Measurements from ENCODE around the gene PPARG. TPM values are rescaled to one million over a fixed set of nuclear protein-coding genes. Genes with fewer than 3 reads are reported as not detected.

PPARG gene
- total RNA-seq, 1 donor from 2014 or later, result 7.8 TPM

DNA sequence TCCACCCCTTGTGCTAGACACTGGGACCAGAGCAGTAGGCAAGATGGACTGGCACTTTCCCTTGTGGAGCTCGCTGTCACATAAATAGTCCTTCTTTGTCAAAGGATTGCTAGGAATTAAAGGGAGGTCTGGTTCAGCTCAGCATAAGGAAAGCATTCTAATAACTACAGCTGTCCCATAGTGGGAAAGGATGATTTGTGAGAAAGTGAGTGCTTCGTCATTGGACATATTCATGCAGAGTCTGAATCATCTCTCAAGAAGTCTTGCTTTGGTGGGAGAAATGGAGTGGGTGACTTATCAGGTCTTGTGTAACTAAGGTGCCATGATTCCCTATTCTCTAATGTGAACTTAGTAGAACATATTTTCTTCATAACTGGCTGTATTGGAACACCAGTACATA is 14.7 kb downstream of the PPARG start:
- intact Hi-C loops (cut with DNase I), result no loop called here

DNA sequence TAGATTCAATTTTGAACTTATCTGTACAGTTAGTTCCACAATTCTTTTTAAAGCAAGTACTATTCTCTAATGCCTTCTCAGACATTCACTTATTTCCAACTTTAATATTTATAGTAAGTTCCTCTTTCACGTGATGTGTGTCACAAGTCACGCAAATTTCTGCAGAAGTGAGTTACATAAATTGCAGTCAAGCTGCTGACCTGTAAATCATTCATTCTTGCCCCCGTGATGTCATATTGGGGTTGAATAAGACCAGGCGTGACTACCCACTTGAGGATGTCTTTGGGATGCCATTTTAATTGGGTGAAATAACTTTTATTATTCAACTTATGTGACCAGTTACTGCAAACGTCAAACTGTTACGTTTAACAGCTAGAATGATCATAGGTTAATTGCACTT is 15.1 kb downstream of the PPARG start:
- DNase-seq (ENCODE audit: low spot score), result no peak
- intact Hi-C loops (cut with DNase I), result no loop called here

More for the DNA sequence above, 14.7 kb downstream of the PPARG start:
- DNase-seq (ENCODE audit: low spot score), result no peak

DNA sequence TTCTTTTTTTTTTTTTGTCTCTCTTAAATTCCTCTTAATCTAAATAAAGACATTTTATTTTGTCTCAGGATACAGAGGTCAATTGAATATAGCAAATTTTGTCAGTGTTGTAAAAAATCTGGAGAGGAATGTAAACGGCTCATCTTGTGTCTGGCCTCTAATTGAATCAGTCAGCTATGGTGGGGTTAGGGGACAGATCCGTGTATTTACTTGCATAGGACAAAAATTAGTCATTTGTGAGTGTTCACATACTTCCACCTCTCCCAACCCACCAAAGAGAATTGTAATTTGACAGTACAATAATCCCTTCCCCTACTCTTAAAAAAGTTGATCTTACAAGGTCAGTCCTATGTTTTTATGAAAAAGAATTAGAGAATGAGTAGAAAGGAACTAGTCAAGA is 18.3 kb downstream of the PPARG start:
- no peak for DNase-seq (ENCODE audit: low spot score)
- intact Hi-C loops (cut with DNase I), result no loop called here

DNA sequence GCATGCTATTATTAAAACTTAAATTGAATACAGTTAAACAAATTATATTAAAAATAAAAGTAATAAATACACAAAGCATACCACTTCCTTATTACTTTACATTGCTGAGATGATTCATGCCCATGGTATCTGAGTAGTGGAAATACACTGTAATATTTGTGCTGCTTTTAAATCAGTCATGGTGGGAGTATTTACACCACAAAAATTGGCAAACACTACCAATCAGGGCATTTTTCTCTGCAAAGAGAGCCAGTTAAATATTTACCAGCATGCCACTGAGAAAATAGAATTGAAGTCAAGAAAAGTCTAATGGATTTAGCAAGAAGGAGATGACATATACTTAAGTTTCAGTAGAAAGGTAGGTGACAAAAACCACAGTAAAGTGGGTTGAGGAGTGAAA is 19.6 kb downstream of the PPARG start:
- no peak for DNase-seq (ENCODE audit: low spot score)
- intact Hi-C loops (cut with DNase I), result no loop called here

DNA sequence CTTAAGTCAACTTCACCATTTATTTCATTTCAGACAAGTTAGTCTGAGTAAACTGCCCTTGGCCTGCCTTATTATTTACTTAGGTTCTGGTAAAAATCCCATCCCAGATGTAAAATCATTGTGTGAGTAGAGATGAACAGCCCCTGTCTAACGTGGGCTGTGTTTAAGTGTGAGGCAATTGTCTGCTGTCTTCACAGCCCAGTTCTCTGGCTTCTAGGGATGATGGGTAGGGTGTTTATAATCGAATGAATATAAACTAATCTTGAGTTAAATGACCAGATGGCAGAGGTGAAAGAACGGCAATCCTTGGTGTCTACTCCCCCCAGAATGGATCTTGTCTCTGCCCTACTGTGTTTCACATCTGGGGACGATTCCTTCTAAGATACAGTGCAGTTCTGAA is 20.8 kb downstream of the PPARG start:
- DNase-seq (ENCODE audit: low spot score), result no peak
- intact Hi-C loops (cut with DNase I), result no loop called here

DNA sequence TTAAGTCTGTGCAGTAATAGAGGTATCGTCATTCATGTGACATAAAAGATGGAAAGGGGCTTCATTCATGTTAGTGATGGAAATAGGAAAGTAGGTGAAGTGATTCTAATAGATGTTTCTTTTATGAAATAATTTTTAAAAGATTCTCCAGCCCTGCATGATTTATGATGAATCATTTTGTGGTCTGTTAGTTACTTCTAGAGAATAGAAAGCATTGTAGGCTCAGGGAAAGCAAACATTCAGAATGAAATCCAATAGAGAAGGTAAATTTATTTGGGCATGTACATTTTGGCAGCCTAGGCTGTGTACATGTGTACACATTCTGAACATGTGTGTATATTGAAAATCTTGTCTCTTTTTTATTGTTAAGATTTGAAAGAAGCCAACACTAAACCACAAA is 23.1 kb downstream of the PPARG start:
- no peak for DNase-seq (ENCODE audit: low spot score)
- intact Hi-C loops (cut with DNase I), result no loop called here

DNA sequence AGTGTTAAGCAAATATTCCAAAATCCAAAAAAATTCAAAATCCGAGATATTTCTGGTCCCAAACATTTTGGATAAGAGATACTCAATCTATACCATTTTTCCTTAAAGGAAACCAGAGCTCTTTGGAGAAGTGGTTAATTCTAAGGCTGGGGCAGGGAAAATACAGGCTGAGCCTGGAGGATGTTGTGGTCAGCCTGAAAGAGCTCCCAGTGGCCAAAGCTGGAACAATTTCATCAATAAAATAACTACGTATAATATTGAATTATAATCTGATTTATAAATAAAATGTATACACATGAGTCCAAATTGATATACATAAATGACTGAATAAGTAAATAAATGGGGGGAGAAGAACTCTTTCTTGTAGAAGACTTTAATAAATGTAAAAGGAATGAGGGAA is 24.6 kb downstream of the PPARG start:
- no peak for DNase-seq (ENCODE audit: low spot score)
- intact Hi-C loops (cut with DNase I), result no loop called here

DNA sequence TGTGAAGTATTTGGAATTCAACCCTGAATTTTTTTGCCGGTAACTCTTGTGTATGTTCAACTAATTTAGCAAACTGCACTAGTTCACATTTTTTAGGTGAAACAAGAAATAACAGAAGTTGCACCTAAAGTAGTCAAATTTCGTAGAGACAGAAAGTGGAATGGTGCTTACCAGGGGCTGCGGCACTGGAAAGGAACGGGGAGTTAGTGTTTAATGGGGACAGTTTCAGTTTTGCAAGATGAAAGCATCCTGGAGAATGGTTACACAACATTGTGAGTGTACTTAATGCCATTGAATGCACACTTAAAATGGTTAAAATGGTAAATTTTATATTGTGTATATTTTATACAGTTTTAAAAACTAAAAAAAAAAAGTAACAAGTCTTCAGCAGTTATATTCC is 27.4 kb downstream of the PPARG start:
- no peak for DNase-seq (ENCODE audit: low spot score)
- intact Hi-C loops (cut with DNase I), result no loop called here

DNA sequence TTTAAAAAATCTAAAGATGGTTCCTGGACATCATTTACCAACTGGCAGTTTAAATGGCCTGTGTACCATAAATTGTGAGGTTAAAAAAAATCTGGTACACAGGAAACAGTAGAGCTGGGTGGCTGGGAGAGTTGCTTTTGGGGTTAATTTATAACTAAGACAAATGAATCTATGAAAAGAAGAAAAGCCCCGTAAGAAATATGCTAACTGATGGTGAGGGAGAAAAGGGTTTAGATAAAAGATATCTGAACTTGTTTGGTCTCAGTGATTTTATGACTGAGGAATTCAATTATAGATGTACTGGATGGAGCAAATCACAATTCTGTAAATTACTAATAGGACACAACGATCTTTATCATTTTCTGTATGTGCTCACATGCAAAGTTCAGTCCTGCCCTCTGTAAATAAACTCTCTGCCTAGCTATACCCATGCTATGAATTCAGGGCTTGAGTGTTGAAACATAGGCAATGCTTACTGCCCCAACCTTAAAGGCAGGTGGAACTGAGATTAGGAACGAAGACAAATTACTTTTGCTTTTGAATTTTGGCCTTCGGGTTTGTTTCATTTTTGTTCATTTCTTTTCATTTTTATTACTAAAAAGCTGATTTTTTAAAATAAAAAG is 28.0 kb downstream of the PPARG start:
- intact Hi-C loops (cut with DNase I), result no loop called here
- no peak for DNase-seq (ENCODE audit: low spot score)

DNA sequence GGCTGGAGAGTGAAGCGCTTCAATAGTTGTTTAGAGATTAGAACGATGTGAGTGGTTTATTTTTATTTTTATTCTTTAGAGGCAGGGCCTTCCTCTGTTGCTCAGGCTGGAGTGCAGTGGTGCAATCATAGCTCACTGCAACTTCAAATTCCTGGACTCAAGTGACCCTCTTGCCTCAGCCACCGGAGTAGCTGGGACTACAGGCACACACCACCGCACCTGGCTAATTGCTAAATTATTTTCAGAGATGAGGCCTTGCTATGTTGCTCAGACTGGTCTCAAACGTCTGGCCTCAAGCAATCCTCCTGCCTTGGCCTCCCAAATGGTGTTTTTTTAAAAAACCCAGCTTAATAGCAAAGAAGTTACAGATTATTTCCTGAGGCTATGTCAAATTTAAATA is 29.0 kb downstream of the PPARG start:
- DNase-seq (ENCODE audit: low spot score), result no peak
- intact Hi-C loops (cut with DNase I), result no loop called here

DNA sequence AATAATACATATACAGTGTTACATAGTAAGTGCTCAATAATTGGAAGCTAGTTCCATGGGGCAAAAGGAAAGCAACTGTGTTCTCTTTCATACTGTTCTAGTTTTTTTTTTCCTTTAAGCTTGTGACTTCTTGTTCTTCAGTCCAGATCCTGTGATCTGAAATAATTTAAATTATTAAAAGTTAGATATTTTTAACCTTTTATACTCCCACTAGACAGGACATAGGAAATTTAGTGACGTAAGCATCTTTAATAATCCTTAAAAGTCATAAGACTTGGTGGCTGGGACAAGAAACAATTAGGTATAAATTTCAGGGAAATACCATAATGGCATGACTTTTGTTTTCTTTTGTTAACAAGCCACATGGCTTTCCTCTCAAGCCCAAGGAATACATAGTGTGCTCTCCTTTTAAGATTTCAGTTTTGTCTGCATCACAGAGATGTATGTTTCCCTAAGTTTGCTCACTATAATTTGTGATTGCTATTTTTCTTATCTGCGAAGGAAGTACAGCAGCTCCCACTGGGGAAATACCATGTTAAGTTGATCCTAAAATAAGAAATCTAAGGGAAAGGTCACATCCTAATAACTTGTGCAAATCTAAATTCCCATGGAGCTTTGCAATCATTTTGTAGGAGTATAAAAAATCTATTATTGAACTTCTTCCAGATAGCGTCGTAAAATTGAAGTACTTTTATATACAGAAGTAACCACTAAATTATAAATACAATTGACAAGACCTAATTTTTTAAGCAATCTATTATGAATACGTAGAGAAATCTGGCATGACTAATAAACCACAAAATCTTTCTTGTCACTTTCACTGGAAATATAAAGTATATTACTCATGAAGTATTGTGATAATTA is 30.1 kb downstream of the PPARG start:
- intact Hi-C loops (cut with DNase I), result no loop called here
- DNase-seq (ENCODE audit: low spot score), result no peak

DNA sequence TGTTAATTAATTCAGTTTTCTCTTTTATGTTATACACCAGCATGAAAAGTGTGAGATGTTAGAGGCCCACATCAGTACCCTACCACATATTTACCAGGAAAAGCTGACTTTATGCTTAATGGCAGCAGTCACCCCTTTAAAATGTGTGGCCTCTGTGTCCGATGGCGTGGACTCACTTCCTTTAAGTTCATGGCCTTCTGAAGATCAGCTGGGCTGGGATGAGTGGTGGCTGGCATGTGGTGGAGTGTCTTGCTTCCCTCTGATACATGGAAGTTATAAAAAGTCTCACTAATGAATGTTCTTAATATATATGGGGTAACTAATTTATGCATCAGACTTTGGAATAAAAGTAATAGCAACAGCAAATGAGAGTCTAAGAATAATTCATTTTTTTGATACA is 32.1 kb downstream of the PPARG start:
- intact Hi-C loops (cut with DNase I), result no loop called here
- no peak for DNase-seq (ENCODE audit: low spot score)

DNA sequence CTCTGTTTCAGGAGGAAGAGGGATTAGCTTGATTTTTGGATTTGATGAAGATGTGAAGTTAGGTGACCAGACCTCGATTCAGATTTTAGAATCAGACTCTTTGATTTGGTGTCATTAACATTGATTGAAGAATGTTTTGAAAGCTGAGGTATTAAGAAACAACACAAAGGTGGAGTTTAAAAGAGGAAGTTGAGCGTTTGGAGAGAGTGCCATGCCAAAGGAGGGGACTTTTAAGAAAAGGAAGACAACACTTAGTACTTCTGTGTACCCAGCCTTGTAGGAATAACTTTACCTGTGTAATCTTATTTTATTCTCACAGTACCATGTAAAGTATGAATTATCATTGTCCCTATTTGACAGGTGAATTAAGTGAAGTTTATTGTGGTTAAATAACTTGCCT is 34.4 kb downstream of the PPARG start:
- intact Hi-C loops (cut with DNase I), result no loop called here
- no peak for DNase-seq (ENCODE audit: low spot score)

DNA sequence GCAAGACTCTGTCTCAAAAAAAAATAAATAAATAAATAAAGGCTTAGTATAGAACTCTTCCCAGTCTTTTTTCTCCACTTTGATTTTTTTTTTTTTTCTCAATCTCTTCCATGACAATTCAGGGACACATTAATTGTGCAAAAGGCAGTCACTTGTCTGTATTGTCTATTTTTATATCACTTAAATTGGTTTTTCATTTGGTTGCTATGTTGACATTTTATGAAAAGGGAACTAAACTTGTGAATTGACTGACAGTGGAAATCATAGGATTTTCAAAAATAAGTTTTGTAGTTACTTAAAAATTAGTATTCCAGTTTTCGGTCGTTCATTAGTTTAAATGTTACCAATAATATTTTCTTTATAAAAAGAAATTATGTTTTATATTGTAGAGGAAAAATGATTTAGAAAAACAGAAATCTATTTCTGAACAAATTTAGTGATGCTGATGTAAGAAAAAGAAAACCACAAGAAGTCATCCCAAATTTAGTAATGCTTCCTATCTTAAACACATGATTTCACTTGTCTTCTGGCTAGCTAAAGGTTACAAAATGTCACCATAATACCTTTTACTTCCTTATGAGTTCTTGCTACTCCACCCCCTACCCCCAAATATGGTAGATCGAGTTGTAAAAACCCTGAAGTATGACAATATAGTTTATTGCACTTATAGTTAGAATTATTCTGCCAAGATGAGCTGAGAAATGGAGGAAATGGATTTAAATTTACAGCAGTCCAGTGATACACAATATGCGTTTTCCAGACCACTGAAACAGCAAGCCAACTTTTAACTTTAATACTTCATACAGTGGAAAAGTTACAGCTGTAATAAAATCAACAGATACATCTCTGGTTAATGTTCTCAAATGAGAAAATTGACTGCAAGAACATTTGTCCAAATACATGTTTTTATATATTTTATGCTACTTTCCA is 37.0 kb downstream of the PPARG start:
- no peak for DNase-seq (ENCODE audit: low spot score)
- intact Hi-C loops (cut with DNase I), result no loop called here

DNA sequence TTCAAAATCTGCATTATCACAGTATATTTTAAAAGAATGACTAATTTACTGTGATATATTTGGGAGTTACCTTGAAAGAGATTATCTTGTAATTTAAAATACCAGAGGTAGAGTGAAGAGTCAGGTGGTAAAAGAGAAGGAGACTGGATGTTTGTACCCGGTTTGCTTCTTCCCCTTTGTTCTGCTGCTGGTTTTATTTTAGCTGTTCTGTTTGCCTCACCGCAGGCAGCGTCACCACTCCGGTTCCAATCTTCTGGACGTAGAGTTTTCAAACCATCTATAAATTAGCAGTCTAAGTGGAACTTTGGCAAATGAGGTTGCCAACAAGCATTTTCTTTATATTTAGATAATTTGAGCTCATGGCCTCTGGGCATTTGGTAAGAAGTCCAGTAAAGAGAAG is 38.2 kb downstream of the PPARG start:
- intact Hi-C loops (cut with DNase I), result no loop called here

DNA sequence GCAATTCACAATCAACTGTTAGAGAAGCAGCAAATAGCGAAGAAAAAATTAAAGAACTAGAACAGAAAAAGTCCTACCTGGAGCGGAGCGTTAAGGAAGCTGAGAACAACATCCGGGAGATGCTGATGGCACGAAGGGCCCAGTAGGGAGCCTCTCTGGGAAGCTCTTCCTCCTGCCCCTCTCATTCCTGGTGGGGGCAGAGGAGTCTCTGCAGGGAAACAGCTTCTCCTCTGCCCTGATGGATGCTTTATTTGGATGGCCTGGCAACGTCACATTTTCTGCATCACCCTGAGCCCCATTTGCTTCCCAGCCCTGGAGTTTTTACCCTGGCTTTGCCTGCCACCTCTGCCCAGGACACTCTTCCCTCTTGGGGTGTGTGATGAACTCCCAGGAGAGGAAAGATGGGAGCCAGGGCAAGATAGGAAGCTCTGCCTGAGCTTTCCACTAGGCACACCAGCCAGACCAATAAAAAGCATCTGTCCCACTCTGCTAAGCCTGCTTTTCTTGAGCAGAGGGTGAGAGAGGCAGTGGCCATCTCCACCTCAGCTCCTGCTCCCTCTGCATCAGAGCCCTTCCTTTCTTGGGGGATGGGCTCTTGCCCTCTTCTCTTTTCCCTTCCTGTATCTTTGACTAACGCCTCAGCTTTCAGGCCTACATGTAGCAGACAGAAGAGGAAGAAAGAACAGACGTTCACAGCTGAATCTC is 39.4 kb downstream of the PPARG start:
- DNase-seq (ENCODE audit: low spot score), result no peak
- intact Hi-C loops (cut with DNase I), result no loop called here

More for the DNA sequence above, 38.2 kb downstream of the PPARG start:
- DNase-seq (ENCODE audit: low spot score), result no peak

DNA sequence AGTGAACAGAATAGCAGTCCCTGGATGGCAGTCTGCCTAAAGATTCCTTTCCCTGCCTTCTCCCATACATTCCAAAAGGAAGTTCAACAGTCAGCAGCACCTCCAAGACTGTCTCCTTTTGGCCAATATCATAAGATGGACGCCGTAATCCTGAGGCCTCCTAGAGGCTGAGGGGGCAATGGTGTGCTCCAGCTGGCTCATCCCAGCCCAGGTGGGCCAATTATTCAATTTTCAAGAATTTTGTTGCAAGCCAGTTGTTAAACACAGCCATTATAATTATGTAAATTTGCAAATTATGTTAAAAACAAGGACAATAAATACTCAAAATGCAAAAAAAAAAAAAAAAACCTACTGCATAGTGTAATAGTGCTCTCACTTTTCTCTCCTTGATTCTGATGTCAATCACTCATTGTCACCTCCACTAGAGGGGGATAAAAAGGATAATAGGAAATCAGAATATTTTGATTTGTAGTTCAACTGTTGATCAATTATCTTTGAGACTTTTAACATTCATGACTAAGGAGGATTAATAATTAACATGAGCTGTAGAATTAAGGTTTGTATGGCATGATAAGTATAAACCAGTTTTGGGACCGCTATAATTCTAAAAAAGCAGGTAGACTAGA is 40.1 kb downstream of the PPARG start:
- DNase-seq (ENCODE audit: low spot score), result no peak
- intact Hi-C loops (cut with DNase I), result no loop called here

DNA sequence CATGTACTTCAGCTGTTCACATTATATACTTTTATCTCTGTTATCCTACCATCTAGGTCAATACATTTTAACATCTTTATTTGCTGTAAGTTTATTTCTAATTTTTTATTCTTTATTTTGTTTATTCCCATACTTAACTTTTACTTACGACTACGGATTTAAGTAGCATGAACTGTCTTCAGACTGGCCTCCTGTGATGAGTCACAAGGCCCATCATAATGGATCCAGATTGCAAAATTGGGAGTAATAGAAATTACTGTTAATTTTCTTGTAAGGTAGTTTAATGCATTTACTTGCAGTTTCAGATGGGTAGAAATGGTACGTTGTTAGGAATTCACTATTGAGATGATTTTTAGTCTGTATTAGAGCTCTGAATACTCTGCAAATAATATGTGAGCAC is 45.9 kb downstream of the PPARG start:
- intact Hi-C loops (cut with DNase I), result no loop called here
- DNase-seq (ENCODE audit: low spot score), result no peak

DNA sequence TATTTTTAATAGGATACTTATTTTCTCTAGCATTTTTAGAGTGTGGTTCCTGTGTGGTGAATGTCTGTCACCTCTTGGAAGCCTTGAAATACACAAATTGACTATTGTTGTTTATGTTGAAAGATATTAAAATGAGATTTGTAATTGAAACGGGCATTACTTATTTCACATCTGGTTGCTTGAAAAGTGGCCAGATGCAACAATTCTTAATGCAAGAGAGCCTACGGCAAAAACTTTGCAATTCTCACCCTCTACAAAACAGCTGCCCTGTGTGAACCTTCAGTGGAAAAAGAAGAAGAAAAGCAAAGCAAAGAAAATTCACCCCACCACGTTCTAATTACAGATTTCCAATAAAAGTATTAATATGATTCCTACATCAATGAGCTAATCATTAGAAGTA is 46.6 kb downstream of the PPARG start:
- intact Hi-C loops (cut with DNase I), result no loop called here
- no peak for DNase-seq (ENCODE audit: low spot score)

All from cardiac septum (tissue), 1 donor.